ENCODE data around the gene LDLRAD4. TPM values are rescaled to one million over a fixed set of nuclear protein-coding genes. Genes with fewer than 3 reads are reported as not detected.

The LDLRAD4 gene
- total RNA-seq, 1 donor, result 0.54 TPM

DNA sequence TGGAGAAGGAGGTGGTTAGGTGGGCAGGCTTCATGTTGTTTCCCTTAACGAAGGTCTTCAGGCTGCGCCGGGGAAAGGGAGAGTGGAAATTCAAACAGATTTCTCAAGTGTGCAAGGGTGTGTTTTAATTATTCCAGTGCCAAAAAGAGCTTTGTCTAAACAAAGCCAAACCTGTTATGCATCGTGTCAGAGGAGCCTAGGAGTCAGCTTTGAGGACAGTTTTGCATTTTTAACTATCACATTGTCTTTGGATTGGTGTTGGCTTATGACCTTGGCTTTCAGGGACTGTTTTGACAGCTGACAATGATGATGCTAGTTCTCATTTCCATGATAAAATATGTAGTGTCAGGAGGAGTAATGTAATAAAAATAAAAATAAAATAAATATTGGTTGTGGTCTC, 144.8 kb downstream of the LDLRAD4 start:
- TF ChIP-seq, protein P1, sequence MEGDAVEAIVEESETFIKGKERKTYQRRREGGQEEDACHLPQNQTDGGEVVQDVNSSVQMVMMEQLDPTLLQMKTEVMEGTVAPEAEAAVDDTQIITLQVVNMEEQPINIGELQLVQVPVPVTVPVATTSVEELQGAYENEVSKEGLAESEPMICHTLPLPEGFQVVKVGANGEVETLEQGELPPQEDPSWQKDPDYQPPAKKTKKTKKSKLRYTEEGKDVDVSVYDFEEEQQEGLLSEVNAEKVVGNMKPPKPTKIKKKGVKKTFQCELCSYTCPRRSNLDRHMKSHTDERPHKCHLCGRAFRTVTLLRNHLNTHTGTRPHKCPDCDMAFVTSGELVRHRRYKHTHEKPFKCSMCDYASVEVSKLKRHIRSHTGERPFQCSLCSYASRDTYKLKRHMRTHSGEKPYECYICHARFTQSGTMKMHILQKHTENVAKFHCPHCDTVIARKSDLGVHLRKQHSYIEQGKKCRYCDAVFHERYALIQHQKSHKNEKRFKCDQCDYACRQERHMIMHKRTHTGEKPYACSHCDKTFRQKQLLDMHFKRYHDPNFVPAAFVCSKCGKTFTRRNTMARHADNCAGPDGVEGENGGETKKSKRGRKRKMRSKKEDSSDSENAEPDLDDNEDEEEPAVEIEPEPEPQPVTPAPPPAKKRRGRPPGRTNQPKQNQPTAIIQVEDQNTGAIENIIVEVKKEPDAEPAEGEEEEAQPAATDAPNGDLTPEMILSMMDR (IDR thresholded peaks at IDR 0.05; ENCODE audit: insufficient read depth, low read length), result no peak
- no peak overlapping the region for H3K4me3 ChIP-seq (ENCODE audit: low read depth, low read length)
- DNase-seq (ENCODE audit: low read depth), result no peak

DNA sequence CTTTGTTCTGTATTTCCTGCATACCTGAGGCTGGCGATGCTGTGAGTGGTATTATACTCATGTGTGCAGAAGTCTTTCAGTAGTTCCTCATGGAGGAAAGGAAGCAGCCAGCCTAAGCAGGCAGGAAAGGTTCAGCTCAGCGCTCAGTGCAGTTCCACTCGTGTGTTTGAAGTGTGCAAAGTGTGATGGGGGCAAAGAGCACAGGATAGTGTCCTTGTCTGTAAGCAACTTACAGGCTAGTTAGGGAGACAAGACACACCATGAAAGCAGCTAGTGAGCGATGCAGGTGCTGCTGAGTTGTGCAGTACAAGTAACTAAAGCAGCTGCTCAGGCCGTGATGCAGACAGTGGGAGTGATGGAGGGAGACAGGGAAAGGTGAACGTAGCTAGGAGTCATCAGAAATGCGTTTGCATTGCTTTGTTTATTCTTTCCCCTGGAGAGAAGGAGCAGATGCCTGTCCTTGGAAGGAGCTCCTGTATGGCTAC, 146.2 kb downstream of the LDLRAD4 start:
- no peak overlapping the region for H3K4me3 ChIP-seq (ENCODE audit: low read depth, low read length)
- TF ChIP-seq, protein P1 (IDR thresholded peaks at IDR 0.05; ENCODE audit: insufficient read depth, low read length), result no peak
- no peak for DNase-seq (ENCODE audit: low read depth)

DNA sequence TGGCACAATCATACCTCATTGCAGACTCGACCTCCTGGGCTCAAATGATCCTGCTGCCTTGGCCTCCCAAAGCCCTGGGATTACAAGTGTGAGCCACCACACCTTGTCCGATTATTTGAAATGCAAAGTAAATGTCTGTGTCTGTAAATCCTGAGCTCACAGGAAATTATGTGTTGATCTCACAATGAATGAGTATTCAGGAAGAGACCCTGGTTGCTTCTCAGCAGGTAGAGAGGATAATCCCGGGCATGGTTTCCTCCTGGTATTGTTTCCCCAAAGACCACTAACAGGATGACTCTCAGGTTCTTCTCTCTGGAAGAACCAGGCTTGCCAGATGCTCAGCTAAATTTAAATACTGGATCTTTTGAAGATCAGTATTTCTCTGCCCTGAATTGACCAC, 147.6 kb downstream of the LDLRAD4 start:
- DNase-seq (ENCODE audit: low read depth), result no peak

DNA sequence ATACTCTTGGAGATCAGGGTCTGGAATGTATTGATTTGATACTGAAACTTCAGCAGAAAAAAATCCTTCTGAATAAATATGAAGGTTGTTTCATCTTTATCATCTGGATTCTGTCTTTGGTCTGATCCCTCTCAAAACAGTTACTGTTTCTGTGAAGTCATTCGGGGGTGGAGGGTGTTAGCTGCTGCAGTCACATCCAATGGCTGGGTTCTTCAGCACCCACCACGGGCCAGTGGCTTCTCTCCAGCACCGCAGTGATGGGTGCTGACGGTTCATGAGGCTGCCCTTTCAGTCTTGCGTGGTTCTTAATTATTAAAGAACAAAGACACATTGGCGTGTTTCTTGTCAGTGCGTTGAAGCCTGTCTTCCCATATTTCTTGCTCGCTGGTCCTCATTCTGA, 148.0 kb downstream of the LDLRAD4 start:
- TF ChIP-seq, protein P1 (IDR thresholded peaks at IDR 0.05; ENCODE audit: insufficient read depth, low read length), result no peak
- H3K4me3 ChIP-seq (ENCODE audit: low read depth, low read length), result no peak overlapping the region
- DNase-seq (ENCODE audit: low read depth), result no peak

More for the DNA sequence above, 147.6 kb downstream of the LDLRAD4 start:
- no peak overlapping the region for H3K4me3 ChIP-seq (ENCODE audit: low read depth, low read length)
- TF ChIP-seq, protein P1 (IDR thresholded peaks at IDR 0.05; ENCODE audit: insufficient read depth, low read length), result no peak

DNA sequence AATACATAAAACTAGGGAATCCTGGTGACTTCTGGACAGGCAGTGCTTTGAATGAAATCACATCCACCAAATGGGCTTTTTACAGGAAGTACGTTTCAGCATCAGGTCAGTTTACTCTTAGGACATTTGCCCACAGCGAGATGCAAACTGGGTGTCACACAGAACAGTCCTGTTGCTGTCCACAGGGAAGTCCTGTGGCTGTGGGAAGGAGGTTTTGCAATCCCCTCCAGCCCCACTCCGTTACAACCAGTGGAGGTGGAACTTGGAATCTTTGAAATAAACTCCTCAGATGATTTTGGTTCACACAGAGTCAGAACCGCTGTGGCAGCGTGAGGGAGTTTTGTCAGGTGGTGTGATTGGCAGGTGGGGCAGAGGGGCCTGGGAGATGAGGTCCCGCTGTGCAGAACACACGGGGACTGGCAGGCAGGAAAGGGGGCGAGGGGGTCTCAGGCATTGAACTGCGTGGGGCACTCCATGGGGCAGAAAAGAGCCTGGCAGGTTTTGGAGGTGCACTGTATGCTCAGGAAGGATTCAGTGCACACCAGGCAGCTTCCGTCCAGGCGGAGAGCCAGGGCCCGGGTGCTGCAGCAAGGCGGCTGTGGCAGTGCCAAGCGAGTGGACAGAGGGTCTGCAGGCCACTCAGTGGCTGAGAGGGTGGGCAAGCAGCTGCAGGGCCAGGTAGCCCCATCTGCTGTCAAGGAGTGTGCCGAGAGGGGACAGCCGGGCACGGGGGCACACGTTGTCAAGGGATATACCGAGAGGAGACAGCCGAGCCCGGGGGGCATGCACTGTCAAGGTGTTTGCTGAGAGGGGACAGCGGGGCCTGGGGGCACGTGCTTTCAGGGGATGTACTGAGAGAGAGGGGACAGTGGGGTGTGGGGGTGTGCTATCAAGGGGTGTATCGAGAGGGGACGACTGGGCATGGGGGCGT, 148.7 kb downstream of the LDLRAD4 start:
- DNase-seq (ENCODE audit: low read depth), result no peak
- H3K4me3 ChIP-seq (ENCODE audit: low read depth, low read length), result no peak overlapping the region
- TF ChIP-seq, protein P1 (IDR thresholded peaks at IDR 0.05; ENCODE audit: insufficient read depth, low read length), result no peak

DNA sequence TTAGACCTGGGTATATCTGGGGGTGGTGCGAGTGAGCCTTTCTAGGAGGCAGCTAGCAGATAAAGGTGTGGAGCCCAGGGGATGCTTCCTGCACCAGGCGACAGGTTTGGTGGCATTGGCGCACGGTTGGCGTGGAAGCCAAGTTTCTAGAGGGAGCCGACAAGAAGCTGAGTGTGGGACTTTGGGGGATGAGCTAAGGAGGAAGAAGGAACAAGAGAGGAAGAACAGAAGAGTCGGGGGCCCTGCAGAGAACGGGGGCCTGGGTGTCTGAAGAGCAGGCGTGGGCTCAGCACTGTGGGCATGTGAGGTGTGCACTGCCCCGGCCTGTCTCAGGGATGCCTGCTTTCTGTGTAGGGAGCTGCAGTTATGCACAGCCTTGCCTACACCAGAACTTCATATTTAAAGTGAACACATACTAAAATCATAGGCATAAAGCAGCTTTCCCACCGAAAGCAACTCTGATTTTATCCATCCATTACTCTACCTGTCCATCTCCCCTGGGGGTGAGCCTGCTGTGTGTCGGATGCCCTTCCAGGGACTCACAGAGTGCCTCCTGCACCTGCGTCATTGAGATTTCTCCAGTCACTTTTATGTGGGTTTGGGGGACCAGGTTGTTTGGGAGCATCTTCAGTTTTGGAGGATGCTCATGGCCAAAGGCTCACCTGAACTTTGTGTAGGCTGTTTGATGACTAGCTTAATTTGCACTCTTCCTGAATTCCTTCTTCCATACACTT, 149.7 kb downstream of the LDLRAD4 start:
- DNase-seq (ENCODE audit: low read depth), result no peak
- TF ChIP-seq, protein P1 (IDR thresholded peaks at IDR 0.05; ENCODE audit: insufficient read depth, low read length), result no peak
- H3K4me3 ChIP-seq (ENCODE audit: low read depth, low read length), result no peak overlapping the region
